22Rv1 (cell line): ENCODE data around the gene FAM219A.

Experiments used
- ZFX ChIP-seq: fragments of 450-650 bp; IDR thresholded peaks from 2 replicates; pipeline ENCODE4 v1.6.1; 2017; ENCODE audit warnings: antibody characterized with exemption, borderline replicate concordance
- TF ChIP-seq, protein P1 (sequence below): fragments of 450-650 bp; IDR thresholded peaks from 2 replicates; pipeline ENCODE4 v1.5.1; 2017; ENCODE audit warnings: mild to moderate bottlenecking

DNA sequence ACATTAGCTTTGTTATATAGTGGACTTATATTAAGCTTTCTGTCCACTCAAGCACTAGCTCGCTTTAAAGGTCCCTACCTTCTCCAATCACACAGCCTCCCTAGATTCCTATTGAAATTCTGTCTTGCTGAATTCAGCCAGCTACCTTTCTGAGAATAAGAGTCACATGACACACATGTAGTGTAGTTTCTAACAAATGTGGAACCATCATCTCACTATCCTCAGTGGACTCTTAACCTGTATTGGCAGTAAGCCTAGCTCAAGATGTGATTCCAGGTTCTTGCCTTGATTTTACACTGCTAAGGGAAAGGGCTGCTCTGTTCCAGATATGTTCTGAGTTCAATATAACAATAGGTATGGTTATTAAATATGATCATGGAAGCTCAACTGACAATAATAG, 11.4 kb downstream of the FAM219A start:
- TF ChIP-seq, protein P1, sequence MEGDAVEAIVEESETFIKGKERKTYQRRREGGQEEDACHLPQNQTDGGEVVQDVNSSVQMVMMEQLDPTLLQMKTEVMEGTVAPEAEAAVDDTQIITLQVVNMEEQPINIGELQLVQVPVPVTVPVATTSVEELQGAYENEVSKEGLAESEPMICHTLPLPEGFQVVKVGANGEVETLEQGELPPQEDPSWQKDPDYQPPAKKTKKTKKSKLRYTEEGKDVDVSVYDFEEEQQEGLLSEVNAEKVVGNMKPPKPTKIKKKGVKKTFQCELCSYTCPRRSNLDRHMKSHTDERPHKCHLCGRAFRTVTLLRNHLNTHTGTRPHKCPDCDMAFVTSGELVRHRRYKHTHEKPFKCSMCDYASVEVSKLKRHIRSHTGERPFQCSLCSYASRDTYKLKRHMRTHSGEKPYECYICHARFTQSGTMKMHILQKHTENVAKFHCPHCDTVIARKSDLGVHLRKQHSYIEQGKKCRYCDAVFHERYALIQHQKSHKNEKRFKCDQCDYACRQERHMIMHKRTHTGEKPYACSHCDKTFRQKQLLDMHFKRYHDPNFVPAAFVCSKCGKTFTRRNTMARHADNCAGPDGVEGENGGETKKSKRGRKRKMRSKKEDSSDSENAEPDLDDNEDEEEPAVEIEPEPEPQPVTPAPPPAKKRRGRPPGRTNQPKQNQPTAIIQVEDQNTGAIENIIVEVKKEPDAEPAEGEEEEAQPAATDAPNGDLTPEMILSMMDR: no peak
- TF ChIP-seq ZFX: no peak
